Right atrium auricular region (tissue), 2 donors: ENCODE measurements around the gene SRGN. TPM values are rescaled to one million over a fixed set of nuclear protein-coding genes. Genes with fewer than 3 reads are reported as not detected.
"Not testable (repeated sequence)": the region's sequence is repeated elsewhere in the genome, so short reads cannot be mapped to it uniquely, and the experiment has no call there.

Experiments
- DNase-seq: peaks from one replicate; pipeline ENCODE4 v3.0.0-alpha.2; 2019; ENCODE audit warnings: low spot score
- H3K27ac ChIP-seq, 2 donors: fragments of 200-600 bp; sonication (generic); 1 replicate in 1 of 2; 2 replicates in 1 of 2; pipeline ENCODE4 v1.5.1; 2016 to 2019
- H3K27me3 ChIP-seq, 2 donors: fragments of 200-600 bp; sonication (generic); one replicate each; pipeline versions ENCODE4 v1.5.1 to v1.6.0; 2017 to 2019
- H3K36me3 ChIP-seq: fragments of 200-600 bp; sonication (generic); one replicate; pipeline ENCODE4 v1.5.1; 2016
- H3K4me1 ChIP-seq, 2 donors: fragments of 200-600 bp; sonication (generic); one replicate each; pipeline versions ENCODE4 v1.5.1 to v1.6.0; 2017 to 2019
- H3K4me3 ChIP-seq, 2 donors: fragments of 200-600 bp; sonication (generic); 1 replicate in 1 of 2; 2 replicates in 1 of 2; pipeline ENCODE4 v1.5.1; 2017 to 2019; ENCODE audit warnings: mild to moderate bottlenecking in 1 of 2, moderate library complexity in 1 of 2
- H3K9me3 ChIP-seq, 2 donors: fragments of 200-600 bp; sonication (generic); one replicate each; pipeline ENCODE4 v1.5.1; 2019
- total RNA-seq, 2 donors: library from RNA; depleted of rRNA; stranded (reverse); fragments of >200 nt; gene quantifications; one replicate each; pipeline ENCODE4 v1.1.0, GENCODE V29; 2016
- TF ChIP-seq, protein P1 (sequence below), 2 donors: fragments of 200-600 bp; sonication (generic); IDR thresholded peaks; one replicate each; pipeline ENCODE4 v1.5.1; 2019; ENCODE audit warnings: antibody characterized with exemption in 2 of 2

SRGN gene
- total RNA-seq, 2 donors from 2014 or later, result 79.4 to 124 TPM

DNA sequence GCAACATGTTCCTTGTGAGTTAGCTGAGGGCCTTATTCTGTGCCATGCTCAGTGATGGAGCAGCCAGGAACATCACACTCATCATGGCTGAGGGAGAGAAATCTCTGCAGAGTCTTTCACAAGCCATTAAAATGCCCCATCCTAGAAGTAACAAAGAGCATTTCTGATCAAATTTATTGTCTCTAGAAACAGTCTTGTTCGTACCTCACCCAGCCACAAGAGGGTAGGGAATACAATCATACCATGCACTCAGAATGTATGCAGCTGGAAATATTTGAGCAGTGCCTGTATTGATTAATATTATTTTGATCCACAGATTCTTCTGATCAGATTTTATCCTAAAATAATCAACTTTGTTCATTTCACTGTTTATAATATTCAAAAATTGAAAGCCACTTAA lies 53.4 kb downstream of the SRGN start:
- Histone ChIP-seq H3K27me3 (no peaks in the 10 kb centered on the region), H3K27ac (no peak overlapping the region), H3K4me1 (no peaks in the 10 kb centered on the region), H3K4me3 (no peak overlapping the region), H3K36me3 (peaks cover 13% of the 10 kb centered on the region), H3K9me3 (no peaks in the 10 kb centered on the region)
- no peak for DNase-seq
- TF ChIP-seq, protein P1, sequence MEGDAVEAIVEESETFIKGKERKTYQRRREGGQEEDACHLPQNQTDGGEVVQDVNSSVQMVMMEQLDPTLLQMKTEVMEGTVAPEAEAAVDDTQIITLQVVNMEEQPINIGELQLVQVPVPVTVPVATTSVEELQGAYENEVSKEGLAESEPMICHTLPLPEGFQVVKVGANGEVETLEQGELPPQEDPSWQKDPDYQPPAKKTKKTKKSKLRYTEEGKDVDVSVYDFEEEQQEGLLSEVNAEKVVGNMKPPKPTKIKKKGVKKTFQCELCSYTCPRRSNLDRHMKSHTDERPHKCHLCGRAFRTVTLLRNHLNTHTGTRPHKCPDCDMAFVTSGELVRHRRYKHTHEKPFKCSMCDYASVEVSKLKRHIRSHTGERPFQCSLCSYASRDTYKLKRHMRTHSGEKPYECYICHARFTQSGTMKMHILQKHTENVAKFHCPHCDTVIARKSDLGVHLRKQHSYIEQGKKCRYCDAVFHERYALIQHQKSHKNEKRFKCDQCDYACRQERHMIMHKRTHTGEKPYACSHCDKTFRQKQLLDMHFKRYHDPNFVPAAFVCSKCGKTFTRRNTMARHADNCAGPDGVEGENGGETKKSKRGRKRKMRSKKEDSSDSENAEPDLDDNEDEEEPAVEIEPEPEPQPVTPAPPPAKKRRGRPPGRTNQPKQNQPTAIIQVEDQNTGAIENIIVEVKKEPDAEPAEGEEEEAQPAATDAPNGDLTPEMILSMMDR (IDR thresholded peaks at IDR 0.05), result no peak

DNA sequence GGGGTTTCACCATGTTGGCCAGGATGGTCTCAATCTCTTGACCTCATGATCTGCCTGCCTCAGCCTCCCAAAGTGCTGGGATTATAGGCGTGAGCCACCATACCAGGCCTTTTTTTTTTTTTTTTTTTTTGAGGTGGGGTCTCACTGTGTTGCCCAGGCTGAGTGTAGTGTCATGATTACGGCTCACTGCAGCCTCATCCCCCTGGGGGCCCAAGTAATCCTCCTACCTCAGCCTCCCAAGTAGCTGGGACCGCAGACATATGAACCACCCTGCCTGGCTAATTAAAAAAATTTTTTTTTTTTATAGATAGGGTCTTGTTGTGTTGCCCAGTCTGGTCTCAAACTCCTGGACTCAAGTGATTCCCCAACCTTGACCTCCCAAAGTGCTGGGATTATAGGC lies 54.2 kb downstream of the SRGN start:
- not testable (repeated sequence) for H3K27me3 ChIP-seq, H3K36me3 ChIP-seq, H3K4me1 ChIP-seq, H3K9me3 ChIP-seq, H3K4me3 ChIP-seq, DNase-seq, H3K27ac ChIP-seq

DNA sequence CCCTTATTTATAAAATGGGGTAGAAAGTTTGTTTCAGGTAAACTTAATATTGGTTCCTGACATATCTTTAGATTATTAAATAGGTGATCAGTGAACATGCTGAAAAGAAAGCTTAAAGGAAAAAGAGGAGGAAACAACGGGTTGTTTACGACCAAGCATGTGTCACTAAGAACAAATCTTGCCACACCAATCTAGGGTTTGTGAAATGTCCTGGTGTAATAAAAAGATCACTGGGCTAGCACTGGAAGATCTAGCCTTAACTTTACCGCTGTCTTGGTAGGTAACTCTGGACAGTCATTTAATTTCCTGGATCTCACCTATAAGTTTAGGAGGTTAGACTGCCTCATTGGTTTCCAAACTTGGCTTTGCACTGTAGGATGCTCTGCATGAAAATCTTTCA lies 55.1 kb downstream of the SRGN start:
- Histone ChIP-seq H3K4me3 (no peak overlapping the region), H3K27ac (no peak overlapping the region), H3K36me3 (peaks cover 6% of the 10 kb centered on the region), H3K27me3 (no peaks in the 10 kb centered on the region), H3K9me3 (no peaks in the 10 kb centered on the region), H3K4me1 (no peaks in the 10 kb centered on the region)
- TF ChIP-seq, protein P1 (IDR thresholded peaks at IDR 0.05), result no peak
- DNase-seq, result no peak

DNA sequence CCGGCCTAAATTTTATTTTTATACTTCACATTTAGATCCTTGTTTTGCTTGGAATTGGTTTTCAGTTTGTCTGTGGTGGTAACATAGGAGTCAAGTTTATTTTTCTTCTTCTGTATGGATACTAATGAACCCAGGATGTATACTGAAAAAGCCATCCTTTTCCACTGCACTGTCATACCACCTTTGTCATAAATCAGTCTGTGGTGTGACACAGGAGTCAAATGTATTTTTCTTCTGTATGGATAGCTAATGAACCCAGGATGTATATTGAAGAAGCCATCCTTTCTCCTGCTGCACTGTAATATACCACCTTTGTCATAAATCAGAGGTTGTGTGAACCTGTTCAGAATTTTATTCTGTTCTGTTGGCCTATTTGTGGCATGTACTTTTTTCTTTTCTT lies 57.4 kb downstream of the SRGN start:
- no peak overlapping the region for H3K27ac ChIP-seq
- H3K4me1 ChIP-seq, result no peaks in the 10 kb centered on the region
- H3K4me3 ChIP-seq, result no peak overlapping the region
- DNase-seq, result no peak
- peaks cover 6% of the 10 kb centered on the region for H3K36me3 ChIP-seq
- no peaks in the 10 kb centered on the region for H3K9me3 ChIP-seq
- TF ChIP-seq, protein P1 (IDR thresholded peaks at IDR 0.05), result no peak
- H3K27me3 ChIP-seq, result no peaks in the 10 kb centered on the region

DNA sequence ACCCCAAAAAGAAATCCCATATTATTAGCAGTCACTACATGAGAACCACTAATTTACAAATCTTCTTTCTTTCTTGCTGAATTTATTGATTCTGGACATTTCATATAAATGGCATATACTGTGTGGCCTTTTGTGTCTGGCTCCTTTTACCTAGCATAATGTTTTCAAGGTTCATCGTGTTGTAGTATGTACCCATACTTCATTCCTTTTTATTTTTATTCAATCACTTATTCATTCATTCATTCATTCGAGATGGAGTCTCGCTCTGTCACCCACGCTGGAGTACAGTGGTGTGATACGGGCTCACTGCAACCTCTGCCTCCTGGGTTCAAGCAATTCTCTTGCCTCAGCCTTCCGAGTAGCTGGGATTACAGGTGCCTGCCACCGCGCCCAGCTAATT lies 58.0 kb downstream of the SRGN start:
- Histone ChIP-seq H3K36me3 (peaks cover 6% of the 10 kb centered on the region), H3K4me3 (no peak overlapping the region), H3K4me1 (no peaks in the 10 kb centered on the region), H3K9me3 (no peaks in the 10 kb centered on the region), H3K27me3 (no peaks in the 10 kb centered on the region), H3K27ac (no peak overlapping the region)
- TF ChIP-seq, protein P1 (IDR thresholded peaks at IDR 0.05), result no peak
- DNase-seq, result no peak

DNA sequence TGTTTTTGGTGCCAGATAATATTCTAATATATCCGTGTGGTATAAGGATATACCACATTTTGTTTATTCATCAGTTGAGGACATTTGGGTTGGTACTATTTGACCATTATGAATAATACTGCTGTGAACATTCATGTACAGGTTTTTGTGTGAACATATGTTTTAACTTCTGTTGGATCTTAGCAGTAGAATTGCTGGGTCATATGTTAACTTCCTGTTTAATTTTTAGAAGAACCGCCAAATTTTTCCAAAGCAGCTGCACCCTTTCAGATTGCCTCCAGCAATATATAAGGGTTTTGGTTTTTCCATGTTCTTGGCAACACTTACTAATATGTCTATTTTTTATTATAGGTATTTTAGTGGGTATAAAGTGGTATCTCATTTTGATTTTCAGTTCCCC lies 58.9 kb downstream of the SRGN start:
- no peak for DNase-seq
- Histone ChIP-seq H3K4me3 (no peak overlapping the region), H3K9me3 (no peaks in the 10 kb centered on the region), H3K36me3 (peaks cover 2% of the 10 kb centered on the region), H3K27ac (no peak overlapping the region), H3K4me1 (no peaks in the 10 kb centered on the region), H3K27me3 (no peaks in the 10 kb centered on the region)
- TF ChIP-seq, protein P1 (IDR thresholded peaks at IDR 0.05), result no peak
